NCI-H1694 treated with DMSO at 0.1 percent for 48 hours (cell line): ENCODE measurements around the gene CBR1.
"Not testable (repeated sequence)": the region's sequence is repeated elsewhere in the genome, so short reads cannot be mapped to it uniquely, and the experiment has no call there.

Source experiments
- DNase-seq: peaks from one replicate; lab custom pipeline; 2025; lab: John Stamatoyannopoulos, UW

CBR1 gene

DNA sequence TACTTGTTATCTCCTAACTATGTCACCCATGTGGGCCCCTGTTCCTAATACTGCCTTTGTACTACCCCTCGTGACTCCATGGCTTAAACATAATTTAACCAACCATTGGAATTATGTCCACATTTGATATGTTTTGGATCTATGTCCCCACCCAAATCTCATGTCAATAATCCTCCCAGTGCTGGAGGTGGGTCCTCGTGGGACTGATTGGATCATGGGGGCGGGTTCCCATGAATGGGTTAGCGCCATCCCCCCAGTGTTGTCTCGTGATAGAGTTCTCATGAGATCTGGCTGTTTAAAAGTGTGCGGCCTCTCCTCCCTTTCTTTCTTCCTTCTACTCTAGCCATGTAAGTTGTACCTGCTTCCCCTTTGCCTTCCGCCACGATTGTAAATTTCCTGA is 9.8 kb downstream of the CBR1 start:
- no peak for DNase-seq

DNA sequence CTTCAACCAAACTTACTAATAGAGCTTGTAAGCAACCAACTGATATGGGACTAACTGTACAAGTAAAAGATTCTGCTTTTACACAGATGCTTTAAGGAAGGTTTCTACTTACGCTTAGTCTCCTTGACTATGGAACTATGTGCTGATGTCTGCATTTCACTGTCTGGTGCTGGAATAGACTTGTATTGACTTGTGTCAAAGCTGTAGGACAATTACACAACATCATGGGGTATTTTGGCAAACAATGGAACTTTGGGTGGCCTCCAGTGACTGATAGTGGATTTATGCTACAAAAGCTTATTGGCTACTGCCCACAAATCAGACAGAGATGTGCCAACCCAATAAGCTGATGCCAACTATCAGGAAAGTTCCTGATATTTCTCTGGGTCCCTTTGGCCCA is 10.6 kb downstream of the CBR1 start:
- DNase-seq = no peak

DNA sequence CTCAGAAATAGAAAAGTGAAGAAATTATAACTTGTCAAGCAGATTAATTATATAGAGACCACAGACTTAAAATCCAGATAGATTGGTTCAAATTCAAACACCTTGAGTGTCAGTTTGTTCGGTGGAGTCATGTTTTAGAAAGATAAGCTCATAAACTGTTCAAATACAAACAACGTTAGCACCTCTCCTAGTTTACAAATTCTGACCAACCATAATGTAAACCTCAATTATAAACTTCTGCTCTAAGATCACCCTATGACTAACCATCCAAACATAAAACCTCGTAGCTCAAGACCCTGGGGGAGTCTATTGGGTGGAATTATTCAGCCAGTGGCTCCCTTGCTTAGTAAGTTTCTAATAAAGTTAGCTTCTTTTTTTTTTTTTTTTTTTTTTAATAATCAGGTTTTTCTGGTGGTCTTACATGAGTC is 12.4 kb downstream of the CBR1 start:
- DNase-seq = no peak

DNA sequence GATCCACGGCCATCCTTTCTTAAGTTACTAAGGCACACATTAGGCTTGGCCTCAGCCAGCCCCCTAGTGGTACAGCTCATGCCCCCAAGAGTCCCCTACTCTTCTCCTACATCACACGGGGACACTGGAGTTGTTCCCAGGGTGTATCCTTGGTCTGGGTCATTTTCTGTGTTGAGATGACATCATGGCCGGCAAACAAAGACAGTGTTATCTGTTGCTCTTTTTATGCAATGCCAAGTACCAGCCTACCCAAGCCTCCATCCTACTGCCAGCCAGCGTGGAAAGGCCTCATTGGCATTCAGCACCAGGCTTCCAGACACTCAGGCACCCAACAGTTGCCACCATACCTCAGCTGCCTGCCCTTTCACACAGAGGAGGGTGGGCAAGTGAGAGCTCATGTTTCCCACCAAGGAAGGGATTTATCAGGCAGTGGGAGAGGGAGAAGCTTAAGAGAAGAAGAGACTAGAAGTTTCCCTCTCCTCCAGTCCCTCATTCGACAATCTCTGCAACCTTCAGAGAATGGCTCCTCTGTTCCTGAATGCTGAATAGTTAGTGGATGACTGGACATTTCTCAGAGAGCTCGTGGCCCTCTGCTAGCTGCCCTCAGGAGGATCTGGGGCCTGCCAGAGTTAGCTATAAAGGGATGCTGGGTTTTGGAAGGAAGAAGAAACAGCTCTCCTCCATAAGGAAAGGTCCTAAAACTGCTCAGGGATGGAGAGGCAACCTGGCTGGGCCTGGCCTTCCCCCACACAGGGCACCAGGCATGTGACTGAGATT is 17.7 kb downstream of the CBR1 start:
- no peak for DNase-seq

DNA sequence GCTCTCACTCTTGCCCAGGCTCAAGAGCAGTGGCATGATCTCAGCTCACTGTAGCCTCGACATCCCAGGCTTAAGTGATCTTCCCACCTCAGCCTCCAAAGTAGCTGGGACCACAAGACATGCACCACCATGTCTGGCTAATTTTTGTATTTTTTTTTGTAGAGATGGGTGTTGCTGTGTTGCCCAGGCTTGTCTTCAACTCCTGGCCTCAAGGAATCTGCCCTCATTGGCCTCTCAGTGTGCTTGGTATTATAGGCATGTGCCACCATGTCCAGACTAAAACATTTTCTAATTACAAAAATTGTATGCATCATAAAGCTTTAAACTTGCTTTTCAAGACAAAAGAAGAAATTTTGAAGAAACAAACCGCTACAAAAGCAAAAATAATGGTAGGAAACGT is 20.1 kb downstream of the CBR1 start:
- DNase-seq = no peak

DNA sequence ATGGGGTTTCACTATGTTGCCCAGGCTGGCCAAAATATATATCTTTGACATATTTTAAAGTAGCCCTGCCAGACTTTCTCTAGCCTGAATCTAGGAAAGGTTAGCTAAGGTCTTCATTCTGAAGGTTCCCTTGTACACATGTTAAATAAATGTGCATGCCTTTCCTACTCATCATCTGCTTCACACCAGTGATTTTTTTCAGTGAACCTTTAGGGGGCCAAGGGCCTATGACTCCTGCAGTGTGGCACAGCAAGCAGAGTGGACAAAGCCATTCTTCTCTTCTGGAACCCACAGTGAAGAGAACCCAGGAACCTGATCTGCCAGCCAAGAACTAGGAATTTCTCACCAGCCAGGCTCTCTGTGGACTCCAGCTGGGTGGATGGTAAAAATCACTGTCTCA is 22.9 kb downstream of the CBR1 start:
- DNase-seq = no peak

DNA sequence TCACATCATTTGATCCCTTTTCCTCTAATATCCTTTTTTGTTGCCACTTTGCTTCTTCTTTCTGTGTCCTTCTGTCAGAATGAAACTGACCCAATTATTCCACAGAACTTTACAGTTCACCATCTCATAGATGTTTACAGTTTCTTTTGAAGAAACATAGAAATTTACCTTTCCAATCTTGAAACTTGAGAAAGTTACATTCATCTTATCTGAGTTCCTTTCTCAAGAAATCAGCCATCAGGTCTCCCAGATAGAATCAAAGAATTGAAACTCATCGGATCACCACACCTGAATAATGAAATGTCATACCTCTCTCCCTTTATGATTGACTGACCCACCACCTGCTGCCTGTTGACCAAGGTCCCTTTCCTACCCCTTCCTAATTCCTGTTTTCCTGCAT is 23.7 kb downstream of the CBR1 start:
- no peak for DNase-seq

DNA sequence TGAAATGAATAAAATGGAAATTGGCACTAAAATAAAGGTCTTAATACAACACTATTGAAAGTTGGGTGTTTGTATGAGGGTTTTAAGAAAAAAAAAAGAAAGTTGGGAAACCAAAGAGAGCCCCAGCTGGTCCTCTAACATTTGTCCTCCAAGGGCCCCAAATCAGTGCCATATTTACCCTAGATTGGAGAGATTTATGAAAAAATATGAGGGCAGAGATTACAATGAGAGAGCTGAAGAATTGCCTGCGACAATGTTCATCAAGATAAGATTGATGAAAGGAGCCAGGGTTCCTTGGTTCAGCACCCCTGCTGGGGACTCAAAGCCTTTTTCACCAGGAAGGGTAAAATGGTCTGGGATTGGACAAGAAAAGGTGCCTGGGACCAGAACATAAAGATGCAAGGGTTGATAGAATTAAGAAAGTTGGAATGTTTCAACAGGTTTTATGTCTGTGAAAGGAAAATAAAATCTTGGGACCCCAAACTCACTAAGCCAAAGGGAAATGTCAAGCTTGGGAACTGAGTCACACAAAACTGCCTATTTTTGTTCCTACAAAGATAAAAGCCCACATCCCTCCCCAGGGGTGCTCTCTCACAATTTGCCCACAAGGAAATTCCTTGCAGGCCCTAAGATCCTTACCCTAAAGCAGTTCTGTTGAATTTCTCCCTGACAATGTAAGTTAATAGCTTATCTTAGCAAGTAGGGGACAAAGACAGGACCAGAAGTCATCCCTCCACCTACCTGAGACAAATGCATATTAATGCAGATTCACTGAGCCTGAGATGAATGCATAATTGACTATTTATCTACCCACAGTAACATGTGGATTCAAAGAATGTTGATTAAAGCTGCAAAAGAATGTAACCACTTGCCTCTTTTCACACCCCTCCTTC is 26.8 kb downstream of the CBR1 start:
- DNase-seq = no peak

DNA sequence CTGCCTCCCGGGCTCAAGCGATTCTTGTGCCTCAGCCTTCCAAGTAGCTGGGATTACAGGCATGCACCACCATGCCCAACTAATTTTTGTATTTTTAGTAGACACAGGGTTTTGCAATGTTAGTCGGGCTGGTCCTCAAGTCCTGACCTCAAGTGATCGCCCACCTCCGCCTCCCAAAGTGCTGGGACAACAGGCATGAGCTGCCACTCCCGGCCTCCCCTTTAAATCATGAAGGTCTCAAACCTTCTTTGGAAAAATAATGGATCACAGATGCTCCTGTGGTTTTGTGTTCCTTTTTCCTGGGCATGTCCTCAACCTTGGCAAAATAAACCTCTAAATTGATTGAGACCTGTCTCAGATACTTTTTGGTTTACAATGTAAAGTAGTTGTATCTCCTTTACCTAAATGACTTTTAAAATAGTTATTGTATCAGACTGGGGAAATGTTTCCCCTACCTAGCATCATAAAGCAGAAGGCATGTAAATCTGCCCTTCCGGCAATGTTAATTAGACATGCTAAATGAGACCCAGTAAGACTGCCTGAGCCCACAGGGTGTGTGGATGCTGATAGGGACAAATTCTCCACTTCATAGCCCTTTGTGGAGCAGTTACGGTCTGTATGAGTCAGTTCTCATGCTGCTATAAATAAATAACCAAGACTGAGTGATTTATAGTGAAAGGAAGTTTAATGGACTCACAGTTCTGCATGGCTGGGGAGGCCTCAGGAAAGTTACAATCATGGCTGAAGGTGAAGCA is 27.8 kb downstream of the CBR1 start:
- DNase-seq = no peak

DNA sequence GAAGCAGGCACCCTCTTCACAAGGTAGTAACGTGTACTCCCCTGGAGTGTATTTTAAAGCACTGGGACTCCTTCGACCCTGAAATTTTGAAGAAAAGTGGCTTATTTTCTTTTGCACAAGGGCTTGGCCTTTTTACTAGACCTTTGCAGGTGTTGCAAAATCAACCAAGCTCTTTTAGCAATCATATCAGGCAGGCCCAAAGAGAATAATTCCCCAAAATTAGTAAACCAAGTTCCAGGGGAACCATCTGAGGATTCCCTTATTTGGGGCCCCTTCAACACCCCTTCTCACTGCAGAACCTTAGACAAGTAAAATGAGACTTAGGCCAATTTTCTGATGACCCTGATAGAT is 28.3 kb downstream of the CBR1 start:
- DNase-seq = no peak

DNA sequence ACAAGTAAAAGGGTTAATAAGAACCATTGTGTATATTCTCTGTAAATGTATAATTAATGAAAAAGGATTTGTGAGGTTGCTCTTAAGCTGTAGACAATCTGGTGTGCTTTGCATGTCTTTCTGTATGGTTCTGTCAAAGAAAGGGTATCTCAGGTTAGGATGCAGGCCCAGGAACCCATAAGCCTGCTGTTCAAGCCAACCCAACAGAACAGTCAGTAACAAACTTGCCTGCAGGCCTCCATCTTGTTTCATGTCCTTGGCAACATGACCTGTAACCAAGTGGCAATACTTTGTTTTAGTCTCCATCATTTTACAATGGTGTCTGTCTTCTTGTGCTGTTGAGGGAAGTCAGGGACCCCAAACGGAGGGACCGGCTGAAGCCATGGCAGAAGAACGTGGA is 29.2 kb downstream of the CBR1 start:
- DNase-seq = no peak

DNA sequence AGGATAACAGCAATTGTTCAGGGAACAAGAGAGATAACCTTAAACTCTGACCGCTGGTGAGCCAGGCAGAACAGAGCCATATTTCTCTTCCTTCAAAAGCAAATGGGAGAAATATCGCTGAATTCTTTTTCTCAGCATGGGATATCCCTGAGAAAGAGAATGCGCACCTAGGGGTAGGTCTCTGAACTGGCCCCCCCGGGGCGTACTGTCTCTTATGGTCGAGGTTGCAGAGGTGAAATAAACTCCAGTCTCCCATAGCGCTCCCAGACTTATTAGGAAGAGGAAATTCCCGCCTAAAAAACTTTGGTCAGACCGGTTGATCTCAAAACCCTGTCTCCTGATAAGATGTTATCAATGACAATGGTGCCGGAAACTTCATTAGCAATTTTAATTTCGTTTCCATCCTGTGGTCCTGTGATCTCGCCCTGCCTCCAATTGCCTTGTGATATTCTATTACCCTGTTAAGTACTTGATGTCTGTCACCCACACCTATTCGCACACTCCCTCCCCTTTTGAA is 29.9 kb downstream of the CBR1 start:
- DNase-seq = not testable (repeated sequence)

DNA sequence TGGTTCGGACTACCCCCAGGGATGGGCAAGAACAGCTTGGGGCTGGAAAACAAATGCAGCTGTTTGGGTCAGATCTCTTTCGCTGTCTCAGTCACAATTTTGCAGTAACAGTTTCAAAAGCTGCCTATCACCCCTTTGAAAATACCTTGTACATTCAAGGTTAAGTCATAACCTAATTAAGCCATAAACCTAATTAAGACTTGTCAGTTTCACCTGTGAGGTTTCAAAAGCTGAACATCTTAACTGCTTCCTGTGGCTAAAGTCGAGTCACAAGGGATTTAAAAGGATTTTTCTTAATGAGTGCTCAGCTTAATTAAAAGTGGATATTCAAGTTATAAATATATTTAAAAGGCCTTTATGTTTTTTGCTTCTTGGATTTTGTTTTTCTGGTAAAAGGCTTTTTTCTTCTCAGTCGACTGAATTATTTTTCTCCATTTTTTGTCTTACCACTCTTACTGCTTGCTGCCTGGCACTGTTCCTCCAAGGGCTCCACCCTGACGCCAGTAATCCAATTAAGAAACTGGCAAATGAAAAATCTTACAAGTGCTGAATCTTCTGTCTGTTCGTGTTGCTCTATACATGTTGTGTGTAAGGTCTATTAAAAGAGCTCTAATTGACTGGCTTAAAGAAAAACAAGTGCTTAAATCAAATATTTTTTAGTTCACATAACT is 31.3 kb downstream of the CBR1 start:
- no peak for DNase-seq

DNA sequence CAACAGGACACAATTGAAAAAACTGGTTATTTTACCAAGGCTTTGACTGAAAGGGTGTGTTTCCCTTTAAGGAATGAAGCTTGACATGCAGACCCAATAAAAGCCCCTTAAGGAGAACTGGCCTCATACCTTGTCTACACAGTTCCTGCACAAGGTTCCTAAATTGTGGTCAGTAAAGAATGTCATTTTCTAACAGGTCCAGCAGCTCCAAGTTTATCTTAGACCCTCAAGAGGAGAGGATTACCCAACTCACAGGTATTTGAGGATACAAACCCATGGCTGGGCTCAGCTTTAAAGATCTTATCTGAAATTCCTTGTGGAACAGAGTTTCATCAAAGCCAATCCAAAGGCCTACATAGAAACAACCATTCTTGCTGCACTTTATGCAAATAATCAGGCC is 33.6 kb downstream of the CBR1 start:
- no peak for DNase-seq

DNA sequence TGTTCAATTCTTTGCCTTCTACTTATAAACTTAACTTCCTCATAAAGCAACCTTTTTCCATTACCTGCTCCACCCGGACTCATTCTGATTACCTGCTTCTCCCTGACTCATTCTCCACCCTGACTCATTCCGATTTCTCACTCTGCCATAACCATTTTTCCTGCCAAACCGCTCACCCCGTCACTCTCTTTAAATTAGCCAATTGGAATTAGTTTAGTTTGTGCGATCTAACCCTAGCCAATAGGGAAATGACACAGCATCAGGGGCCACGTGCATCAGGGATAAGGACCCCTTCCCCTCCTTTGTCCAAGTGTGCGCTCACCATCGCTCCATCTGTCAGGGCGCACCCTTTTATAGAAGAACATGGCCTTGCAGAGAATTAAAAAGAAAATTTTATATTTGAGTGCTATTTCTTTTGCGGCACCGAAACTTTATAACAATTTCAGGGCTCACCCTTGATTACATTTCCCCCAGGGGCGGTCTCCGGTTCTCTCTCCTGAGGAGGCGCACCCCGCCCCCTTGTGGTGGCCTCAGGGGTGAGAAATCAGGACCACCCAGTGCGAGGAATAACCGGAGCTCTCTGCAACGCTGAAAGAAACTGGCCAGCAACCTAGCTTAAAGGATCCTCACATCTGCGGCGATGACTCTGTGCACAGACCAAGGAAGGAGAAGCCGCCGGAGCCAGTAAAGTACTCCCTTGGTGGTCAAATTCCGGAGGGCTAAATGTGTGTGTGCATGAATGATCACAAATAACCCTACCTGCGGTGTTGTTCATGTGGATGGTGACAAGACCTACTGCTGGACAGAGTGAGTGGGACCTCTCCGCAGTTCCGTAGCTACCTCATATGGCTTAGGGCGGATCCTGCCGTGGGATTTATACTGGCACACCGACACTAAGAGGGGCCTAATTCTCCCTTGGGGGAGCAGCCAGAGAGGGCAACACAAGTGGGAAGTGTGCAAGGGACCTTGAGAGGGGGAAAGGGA is 34.8 kb downstream of the CBR1 start:
- no peak for DNase-seq

DNA sequence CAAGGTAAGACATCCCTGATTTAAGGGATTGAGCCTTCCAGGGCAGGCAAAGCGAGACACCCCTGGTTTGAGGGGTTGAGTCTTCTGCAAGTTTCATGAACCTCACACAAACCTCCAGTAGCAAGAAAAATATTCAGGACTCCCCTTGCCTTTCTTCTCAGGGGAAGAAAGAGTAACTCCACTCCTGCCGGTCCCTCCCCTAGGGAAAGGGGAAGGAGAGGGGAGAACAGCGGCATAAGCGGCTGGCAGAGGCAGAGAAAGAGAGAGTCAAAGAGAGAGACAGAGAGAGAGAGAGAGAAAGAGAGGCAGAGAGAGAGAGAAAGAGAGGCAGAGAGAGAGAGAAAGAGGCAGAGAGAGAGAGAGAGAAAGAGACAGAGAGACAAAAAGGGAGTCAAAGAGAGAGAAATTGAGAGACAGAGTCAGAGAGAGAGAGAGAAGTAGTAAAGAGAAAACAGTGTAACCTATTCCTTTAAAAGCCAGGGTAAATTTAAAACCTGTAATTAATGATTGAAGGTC is 35.6 kb downstream of the CBR1 start:
- no peak for DNase-seq

DNA sequence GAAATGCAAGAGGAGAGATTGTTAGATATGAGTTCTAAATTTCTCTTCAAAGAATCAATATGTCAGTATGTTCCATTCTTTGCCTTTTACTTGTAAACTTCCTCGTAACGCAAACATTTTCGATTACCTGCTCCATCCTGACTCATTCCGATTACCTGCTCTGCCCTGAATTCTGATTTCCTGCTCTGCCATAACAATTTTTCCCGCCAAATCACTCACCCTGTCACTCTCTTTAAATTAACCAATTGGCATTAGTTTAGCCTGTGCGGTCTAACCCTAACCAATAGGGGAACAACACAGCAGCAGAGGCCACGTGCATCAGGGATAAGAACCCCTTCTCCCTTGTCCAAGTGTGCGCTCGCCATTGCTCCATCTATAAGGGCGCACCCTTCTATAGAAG is 40.0 kb downstream of the CBR1 start:
- no peak for DNase-seq

DNA sequence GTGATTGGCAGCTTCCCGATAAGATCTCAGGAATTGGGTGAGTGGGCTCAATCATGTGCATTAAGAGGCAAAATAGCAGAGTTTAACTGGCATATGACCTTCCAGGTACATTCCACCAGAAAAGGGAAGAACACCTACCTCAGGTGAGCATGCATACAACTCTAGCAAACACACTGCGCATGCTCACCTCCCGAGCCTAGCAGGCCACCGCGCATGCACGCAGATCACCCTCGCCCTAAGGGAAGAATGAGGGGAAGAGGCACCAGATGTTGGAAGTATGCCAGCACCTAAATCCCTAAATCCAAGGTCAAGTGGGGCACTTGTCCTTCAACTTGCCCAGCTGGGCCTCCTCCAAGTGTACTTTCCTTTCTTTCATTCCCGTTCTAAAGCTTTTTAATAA is 41.4 kb downstream of the CBR1 start:
- DNase-seq = no peak

DNA sequence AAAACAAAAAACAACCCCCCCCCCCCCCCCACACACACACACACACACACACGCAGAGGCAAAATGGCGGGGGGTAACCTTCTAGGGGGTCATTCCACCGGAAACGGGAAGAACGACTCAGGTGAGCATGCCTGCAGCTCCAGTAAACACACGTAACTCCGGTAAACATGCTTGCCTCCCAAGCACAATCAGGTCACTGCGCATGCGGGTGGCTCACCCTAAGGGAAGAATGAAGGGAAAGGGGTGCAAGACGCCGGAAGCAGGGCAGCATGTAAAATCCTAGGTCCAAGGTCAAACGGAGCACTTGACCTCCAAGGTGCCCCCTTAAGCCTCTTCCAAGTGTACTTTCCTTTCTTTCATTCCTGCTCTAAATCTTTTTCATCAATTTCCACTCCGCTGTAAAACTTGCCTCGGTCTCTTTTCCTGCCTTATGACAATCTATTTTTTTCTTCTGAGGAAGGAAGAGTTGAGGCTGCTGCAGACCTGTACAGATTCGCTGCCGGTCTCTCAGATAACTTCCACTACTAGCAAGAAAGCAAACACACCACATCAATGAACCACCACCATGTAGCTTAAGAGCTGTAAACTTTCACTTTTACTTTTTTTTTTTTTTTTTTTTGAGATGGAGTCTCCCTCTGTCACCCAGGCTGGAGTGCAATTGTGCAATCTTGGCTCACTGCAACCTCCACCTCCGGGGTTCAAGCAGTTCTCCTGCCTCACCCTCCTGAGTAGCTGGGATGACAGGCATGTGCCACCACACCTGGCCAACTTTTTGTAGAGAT is 44.0 kb downstream of the CBR1 start:
- DNase-seq = no peak
